CD4-positive, alpha-beta T cell treated with Interleukin-4 for 4 hours (primary cell): Measurements from ENCODE around the gene HERC5.

Source experiments
- DNase-seq: peaks from one replicate; pipeline ENCODE4 v3.0.0-alpha.2; 2020

The HERC5 gene

GRCh38 chr4:88448889-88449288, 8.0 kb upstream of the HERC5 start:
- DNase-seq: no peak

DNA sequence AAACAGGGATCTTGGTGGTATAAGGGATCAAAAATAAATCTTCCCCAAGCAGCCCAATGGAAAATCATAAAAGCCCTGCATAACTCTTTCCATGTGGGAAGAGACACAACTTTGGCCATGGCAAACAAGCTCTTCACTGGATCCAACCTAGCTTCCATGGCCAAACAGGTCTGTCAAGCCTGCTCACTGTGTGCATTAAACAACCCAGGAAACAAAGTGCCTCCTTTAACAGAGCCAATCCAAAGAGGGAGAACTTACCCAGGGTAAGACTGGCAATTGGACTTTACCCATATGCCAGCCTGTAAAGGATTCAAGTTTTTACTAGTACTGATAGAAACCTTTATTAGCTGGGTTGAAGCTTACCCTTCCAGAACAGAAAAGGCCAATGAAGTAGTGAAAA, 7.6 kb upstream of the HERC5 start:
- no peak for DNase-seq

DNA sequence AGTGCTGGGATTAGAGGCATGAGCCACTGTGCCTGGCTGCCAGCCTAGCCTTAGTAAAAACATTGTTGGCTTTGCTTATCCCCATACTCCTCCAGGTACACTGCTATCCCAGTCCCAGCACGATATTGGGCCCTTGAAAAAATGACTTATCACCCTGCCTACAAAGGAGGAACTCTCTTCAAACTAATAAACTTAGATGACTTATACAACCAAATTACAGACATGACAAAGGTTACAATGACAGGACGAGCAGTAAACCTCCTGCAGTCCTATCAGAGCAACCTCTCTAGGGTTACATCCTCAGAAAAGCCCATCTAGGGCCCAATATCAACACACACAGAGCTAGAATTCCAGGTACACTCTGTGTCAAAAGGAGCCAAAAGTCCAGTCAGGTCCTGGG, 5.7 kb upstream of the HERC5 start:
- no peak for DNase-seq

DNA sequence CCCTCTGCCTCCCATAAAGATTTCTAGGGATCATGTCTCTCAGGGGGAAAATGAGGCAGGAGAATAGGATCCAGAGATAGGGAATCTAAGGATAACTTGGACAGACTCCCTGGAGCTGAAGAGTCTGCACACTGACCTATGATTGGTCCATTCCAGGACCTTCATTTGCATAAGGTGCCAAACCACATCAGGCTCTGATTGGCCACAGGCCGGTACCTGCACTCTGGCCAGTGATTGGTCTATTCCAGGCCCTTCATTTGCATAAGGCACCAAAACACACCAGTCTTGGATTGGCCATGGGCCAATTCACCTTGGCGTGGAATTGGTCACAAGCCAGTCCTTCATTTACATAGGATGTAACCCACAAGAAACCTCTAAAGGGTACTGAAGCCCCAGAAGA, 4.0 kb upstream of the HERC5 start:
- no peak for DNase-seq

DNA sequence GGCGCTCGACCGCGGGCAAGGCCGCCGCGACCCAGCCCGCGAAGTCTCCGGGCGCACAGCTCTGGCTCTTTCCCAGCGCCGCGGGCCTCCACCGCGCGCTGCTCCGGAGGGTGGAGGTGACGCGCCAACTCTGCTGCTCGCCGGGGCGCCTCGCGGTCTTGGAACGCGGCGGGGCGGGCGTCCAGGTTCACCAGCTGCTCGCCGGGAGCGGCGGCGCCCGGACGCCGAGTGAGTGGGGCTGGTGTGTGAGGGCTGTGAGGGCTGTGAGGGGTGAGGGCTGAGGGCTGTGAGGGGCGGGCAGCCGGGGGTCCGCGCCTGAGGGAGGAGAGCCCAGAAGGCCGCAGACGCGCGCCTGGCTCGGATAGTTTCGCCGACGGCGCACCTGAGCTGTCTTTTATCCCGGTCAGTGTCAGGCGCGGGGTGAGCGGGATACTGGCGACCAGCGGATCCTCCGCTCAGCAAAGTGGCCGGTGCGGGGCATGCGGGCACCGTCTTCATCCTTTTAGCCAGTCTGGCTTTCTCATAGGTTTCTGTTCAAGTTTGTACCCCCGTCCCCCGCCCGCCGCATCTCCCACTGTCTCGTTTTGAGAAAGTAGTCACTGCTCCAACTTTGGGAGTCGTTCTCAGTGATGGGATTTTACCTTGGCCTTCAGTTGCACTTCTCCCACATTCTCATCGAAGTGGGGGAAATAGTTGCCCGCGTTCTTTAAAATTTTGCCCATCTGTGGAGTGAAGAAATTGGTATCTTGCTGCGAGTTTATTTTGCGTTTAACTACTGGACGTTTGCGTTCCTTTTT, 586 bp downstream of the HERC5 start:
- DNase-seq: peak; percentile 19

DNA sequence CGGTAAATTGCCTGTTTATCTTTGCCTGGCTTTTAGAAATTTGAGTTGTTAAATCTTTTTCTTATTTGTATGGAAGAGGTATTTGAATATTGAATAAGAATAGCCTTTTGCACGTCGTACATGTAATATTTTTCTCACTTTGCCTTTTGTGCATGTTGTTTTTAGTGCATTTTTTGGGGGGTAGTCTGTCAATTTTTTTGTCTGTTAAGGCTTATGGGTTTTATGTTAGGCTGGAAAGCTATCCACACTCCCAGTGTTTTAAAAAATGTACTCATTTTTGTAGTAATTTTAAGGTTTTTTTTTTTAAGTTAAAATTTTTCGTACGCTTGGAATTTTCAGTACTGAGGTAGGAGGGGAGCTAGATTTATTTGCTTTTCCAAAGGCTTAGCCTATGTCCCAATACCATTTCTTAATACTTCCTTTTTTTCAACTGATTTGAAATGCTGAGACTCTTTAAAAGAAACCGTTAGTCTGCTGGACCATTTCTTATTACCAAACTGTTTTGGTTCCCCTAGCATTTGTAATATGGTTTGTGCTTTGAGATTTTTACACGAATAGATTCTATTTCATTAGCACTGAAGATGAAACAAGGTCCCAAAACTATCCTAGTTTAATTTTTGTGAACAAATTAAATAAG, 1.3 kb downstream of the HERC5 start:
- no peak for DNase-seq

- DNase-seq: no peak
Observed at GRCh38 chr4:88465653-88466192, 8.8 kb downstream of the HERC5 start.

- DNase-seq: no peak
Observed at GRCh38 chr4:88467392-88467791, 10.5 kb downstream of the HERC5 start.

GRCh38 chr4:88477229-88477860, 20.4 kb downstream of the HERC5 start:
- DNase-seq: no peak

- no peak for DNase-seq
Observed at GRCh38 chr4:88478247-88478646, 21.3 kb downstream of the HERC5 start.

DNA sequence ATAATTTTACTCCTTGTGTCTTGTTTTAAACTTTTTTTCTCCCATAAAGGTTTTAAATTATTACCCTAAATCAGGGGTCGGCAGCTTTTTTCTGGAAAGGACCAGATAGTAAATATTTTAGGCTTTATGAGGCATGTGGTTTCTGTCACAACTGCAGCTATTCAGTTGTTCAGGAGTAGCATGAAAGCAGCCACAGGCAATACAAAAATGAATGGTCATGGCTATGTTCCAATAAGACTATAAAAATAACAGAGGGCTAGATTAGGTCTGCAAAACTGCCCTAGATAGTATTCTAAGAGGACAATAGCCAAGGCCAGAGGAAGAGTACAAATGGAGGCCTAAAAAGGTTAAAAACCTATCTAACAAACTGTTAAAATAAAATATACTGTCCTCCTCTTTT, 24.6 kb downstream of the HERC5 start:
- no peak for DNase-seq

GRCh38 chr4:88489100-88489761, 32.3 kb downstream of the HERC5 start:
- DNase-seq: no peak

- no peak for DNase-seq
Observed at GRCh38 chr4:88497859-88498409, 41.0 kb downstream of the HERC5 start.

- DNase-seq: no peak
Observed at GRCh38 chr4:88503344-88503743, 46.4 kb downstream of the HERC5 start.

DNA sequence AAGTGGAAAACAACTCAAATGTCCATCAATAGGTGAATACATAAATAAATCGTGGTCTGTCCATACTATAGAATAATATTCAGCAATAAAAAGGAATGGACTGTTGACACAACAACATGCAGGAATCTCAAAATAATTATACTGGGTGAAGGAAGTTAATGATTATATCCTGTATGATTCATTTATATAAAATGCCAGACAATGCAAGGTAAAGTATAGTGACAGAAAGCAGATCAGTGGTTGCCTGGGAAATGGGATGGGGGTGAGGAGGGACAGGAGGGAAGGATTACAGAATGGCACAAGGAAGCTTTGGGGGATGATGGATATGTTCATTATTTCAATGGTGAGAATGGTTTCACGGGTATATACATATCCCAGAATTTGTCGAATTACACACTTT, 54.3 kb downstream of the HERC5 start:
- DNase-seq: no peak

DNA sequence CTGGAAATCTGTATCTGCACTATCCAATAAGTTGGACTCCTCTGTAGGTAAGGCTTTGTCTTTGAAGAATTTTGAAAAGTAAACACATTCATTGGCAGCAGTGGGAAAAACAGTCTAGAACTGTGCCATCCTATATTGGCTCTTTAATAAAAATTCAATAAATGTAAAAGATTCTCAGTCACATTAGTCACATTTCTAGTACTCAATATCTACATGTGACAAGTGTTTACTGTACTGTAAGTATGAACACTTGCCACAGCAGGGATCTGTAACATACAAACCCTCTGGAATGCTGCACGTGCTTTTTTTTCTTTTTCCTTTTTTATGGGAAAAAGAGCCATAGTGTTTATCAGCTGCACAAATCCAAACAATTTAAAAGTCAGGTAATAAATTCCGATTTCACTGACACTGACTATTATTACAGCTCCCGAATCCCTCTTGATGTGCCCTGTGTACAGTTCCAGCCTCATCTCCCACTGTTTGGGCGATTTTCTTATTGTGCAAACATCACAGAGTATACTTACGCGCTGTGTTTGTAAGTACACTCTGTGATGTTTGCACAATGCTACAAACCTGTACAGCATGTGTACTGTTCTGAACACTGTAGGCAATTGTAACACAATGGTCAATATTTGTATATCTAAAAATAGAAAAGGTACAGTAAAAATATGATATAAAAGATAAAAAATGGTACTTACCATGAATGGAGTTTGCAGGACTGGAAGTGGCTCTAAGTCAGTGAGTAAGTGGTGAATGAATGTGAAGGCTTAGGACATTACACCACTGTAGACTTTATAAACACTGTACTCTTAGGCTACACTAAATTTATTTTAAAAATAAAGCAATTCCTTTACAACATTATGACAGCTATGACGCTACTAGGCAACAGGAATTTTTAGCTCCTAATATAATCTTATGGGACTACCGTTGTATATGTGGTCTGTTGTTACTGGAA, 57.9 kb downstream of the HERC5 start:
- no peak for DNase-seq

DNA sequence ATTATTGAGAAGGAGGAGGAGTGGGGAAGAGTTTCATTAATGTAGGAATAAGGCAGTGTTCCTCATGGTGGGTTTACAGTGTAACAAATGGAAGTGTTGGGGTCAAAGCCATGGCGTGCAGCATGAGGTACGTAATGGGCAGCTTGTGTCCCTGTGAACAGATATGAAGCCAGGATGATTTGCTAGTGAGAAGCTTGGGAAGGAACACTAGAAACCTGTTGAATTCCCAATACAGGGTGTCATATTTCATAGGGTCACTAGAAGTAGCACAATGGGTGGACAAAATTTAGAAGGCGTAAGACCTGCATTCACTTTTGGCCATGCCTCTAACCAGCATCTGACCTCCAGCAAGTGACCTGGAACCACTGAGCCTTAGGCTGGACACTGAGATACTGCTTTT, 59.8 kb downstream of the HERC5 start:
- DNase-seq: no peak

- DNase-seq: no peak
Observed at GRCh38 chr4:88517825-88518224, 60.9 kb downstream of the HERC5 start.

DNA sequence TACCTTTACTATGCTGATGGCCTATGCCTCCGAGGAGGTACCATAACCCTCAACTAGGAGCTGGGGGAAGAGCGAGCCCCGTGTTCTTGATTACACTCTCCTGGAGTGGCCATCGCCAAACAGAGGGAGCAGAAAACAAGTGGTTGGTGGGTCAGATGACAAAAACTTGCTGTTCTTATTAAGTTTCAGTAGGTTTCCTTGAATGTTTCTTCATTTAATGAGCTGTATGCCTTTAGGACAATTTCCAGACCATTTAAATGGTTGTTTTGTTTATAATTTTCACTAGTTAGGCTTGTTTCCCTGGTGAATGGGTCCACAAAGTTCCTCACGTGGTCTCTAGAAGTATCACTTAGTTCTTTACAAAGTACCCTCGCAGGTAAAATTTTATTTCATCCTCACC, 62.0 kb downstream of the HERC5 start:
- DNase-seq: no peak

GRCh38 chr4:88522702-88523324, 65.9 kb downstream of the HERC5 start:
- peak; percentile 11 for DNase-seq
